Liver (tissue), 9 donors: ENCODE measurements around the gene C15orf39. TPM values are rescaled to one million over a fixed set of nuclear protein-coding genes. Genes with fewer than 3 reads are reported as not detected.

Source experiments
- DNase-seq: peaks from one replicate; pipeline ENCODE4 v3.0.0-alpha.2; 2017; ENCODE audit warnings: low spot score
- H3K27ac ChIP-seq, 2 donors: one replicate each; pipeline ENCODE4 v1.7.0; 2013; ENCODE audit warnings: inconsistent platforms in 2 of 2, low read length in 2 of 2, control low read depth in 1 of 2, low read depth in 1 of 2, mild to moderate bottlenecking in 1 of 2
- H3K27me3 ChIP-seq, 4 donors: one replicate each; pipeline versions ENCODE4 v1.6.1 to v1.7.0; 2013; ENCODE audit warnings: low read length in 3 of 4, inconsistent platforms in 1 of 4, mild to moderate bottlenecking in 1 of 4, moderate library complexity in 1 of 4; ENCODE audit not compliant: control insufficient read depth in 4 of 4, insufficient read depth in 4 of 4
- H3K36me3 ChIP-seq, 4 donors: one replicate each; pipeline versions ENCODE4 v1.6.1 to v1.7.0; 2013; ENCODE audit warnings: low read length in 3 of 4, mild to moderate bottlenecking in 3 of 4, low read depth in 1 of 4, moderate library complexity in 1 of 4; ENCODE audit not compliant: control insufficient read depth in 4 of 4, insufficient read depth in 3 of 4
- H3K4me1 ChIP-seq, 4 donors: one replicate each; pipeline versions ENCODE4 v1.6.1 to v1.7.0; 2013; ENCODE audit warnings: low read length in 3 of 4, mild to moderate bottlenecking in 3 of 4, moderate library complexity in 1 of 4; ENCODE audit not compliant: control insufficient read depth in 4 of 4, insufficient read depth in 4 of 4
- H3K4me3 ChIP-seq, 3 donors: one replicate each; pipeline versions ENCODE4 v1.6.1 to v1.7.0; 2013; ENCODE audit warnings: low read length in 3 of 3, control low read depth in 1 of 3, low read depth in 1 of 3, mild to moderate bottlenecking in 1 of 3
- H3K9ac ChIP-seq, 2 donors: one replicate each; pipeline ENCODE4 v1.7.0; 2013; ENCODE audit warnings: low read length in 2 of 2, mild to moderate bottlenecking in 2 of 2, moderate library complexity in 2 of 2, control low read depth in 1 of 2, low read depth in 1 of 2
- H3K9me3 ChIP-seq, 4 donors: one replicate each; pipeline versions ENCODE4 v1.6.1 to v1.7.0; 2013; ENCODE audit warnings: low read length in 3 of 4; ENCODE audit not compliant: control insufficient read depth in 4 of 4
- EGR1 ChIP-seq, 2 donors: IDR thresholded peaks; 2 replicates each; pipeline ENCODE4 v1.6.1; 2016 to 2018; ENCODE audit warnings: antibody characterized with exemption in 2 of 2, low read depth in 2 of 2
- FOXA2 ChIP-seq: IDR thresholded peaks from 2 replicates; pipeline ENCODE4 v1.6.1; 2016; ENCODE audit warnings: antibody characterized with exemption
- GABPA ChIP-seq, 2 donors: IDR thresholded peaks in 1 of 2; conservative IDR thresholded peaks in 1 of 2; 2 replicates each; pipeline ENCODE4 v1.6.1; 2016; ENCODE audit warnings: antibody characterized with exemption in 2 of 2, mild to moderate bottlenecking in 1 of 2, moderate library complexity in 1 of 2
- HNF4A ChIP-seq, 2 donors: conservative IDR thresholded peaks; 2 replicates each; pipeline ENCODE4 v1.6.1; 2016; ENCODE audit warnings: antibody characterized with exemption in 2 of 2, mild to moderate bottlenecking in 2 of 2
- HNF4G ChIP-seq: IDR thresholded peaks from 2 replicates; pipeline ENCODE4 v1.6.1; 2016; ENCODE audit warnings: antibody characterized with exemption
- JUND ChIP-seq, 2 donors: IDR thresholded peaks; 2 replicates each; pipeline ENCODE4 v1.6.1; 2016; ENCODE audit warnings: antibody characterized with exemption in 2 of 2
- NR2F2 ChIP-seq: IDR thresholded peaks from 2 replicates; pipeline ENCODE4 v1.6.1; 2016; ENCODE audit warnings: antibody characterized with exemption
- RAD21 ChIP-seq, 2 donors: IDR thresholded peaks; 2 replicates each; pipeline ENCODE4 v1.6.1; 2016; ENCODE audit warnings: antibody characterized with exemption in 2 of 2, mild to moderate bottlenecking in 2 of 2
- RXRA ChIP-seq, 2 donors: IDR thresholded peaks; 2 replicates each; pipeline ENCODE4 v1.6.1; 2017 to 2018; ENCODE audit warnings: antibody characterized with exemption in 2 of 2, mild to moderate bottlenecking in 1 of 2
- SP1 ChIP-seq: IDR thresholded peaks from 2 replicates; pipeline ENCODE4 v1.6.1; 2018; ENCODE audit warnings: antibody characterized with exemption, mild to moderate bottlenecking
- TAF1 ChIP-seq: conservative IDR thresholded peaks from 2 replicates; pipeline ENCODE4 v1.6.1; 2016; ENCODE audit warnings: antibody characterized with exemption, mild to moderate bottlenecking
- YY1 ChIP-seq: IDR thresholded peaks from 2 replicates; pipeline ENCODE4 v1.6.1; 2016; ENCODE audit warnings: antibody characterized with exemption, mild to moderate bottlenecking
- ZBTB33 ChIP-seq: IDR thresholded peaks from 2 replicates; pipeline ENCODE4 v1.6.1; 2016; ENCODE audit warnings: antibody characterized with exemption
- WGBS: extraction: QIAGEN DNeasy Blood & Tissue Kit; methylation state at CpG from one replicate; pipeline ENCODE4 v1.1.7; 2013; 5-methylcytosine and 5-hydroxymethylcytosine counted together
- polyA plus RNA-seq, 2 donors: library from polyadenylated mRNA; stranded (reverse) in 1 of 2; unstranded in 1 of 2; fragments of 200-250 nt in 1 of 2; fragments of >200 nt in 1 of 2; fragmentation: Nextera tagmentation in 1 of 2; extraction: Ambion mirVana in 1 of 2; gene quantifications; one replicate each; pipeline versions ENCODE4 v1.2.1 to v1.2.3, GENCODE V29; 2013 to 2015
- total RNA-seq, 2 donors: library from RNA; depleted of rRNA; stranded (reverse); fragments of >200 nt; gene quantifications; one replicate each; pipeline ENCODE4 v1.2.3, GENCODE V29; 2014
- TF ChIP-seq, protein P1 (sequence below): IDR thresholded peaks from 2 replicates; pipeline ENCODE4 v1.6.1; 2016; ENCODE audit warnings: antibody characterized with exemption, mild to moderate bottlenecking
- TF ChIP-seq, protein P2 (sequence below): IDR thresholded peaks from 2 replicates; pipeline ENCODE4 v1.6.1; 2016; ENCODE audit warnings: antibody characterized with exemption
- TF ChIP-seq, protein P3 (sequence below): fragments of 150-350 bp; IDR thresholded peaks from 2 replicates; pipeline ENCODE4 v1.5.1; 2017; ENCODE audit warnings: improper control_type of control experiment, low read depth, low read length; ENCODE audit not compliant: missing input control
- TF ChIP-seq, protein P4 (sequence below): IDR thresholded peaks from 2 replicates; pipeline ENCODE4 v1.6.1; 2016; ENCODE audit warnings: antibody characterized with exemption
- donor health status: healthy.
- donor health status: healthy.
- donor health status: healthy.
- donor health status: healthy.
- donor health status: healthy.

Gene C15orf39
- total and polyA plus RNA-seq, 4 donors, result 1.2 to 4.0 (median 3.0) TPM

- Histone ChIP-seq H3K4me3 (no peak overlapping the region), H3K9me3 (no peaks in the 10 kb centered on the region), H3K27me3 (no peaks in the 10 kb centered on the region), H3K36me3 (no peaks in the 10 kb centered on the region), H3K27ac (no peak overlapping the region), H3K9ac (no peak overlapping the region), H3K4me1 (no peaks in the 10 kb centered on the region)
- WGBS, result 90% methylated on average over 4 of the region's 4 CpGs
- no peak for TF ChIP-seq SP1
- no peak for TF ChIP-seq JUND (IDR thresholded peaks at IDR 0.05)
- no peak for TF ChIP-seq RAD21 (IDR thresholded peaks at IDR 0.05)
- TF ChIP-seq, protein P1, sequence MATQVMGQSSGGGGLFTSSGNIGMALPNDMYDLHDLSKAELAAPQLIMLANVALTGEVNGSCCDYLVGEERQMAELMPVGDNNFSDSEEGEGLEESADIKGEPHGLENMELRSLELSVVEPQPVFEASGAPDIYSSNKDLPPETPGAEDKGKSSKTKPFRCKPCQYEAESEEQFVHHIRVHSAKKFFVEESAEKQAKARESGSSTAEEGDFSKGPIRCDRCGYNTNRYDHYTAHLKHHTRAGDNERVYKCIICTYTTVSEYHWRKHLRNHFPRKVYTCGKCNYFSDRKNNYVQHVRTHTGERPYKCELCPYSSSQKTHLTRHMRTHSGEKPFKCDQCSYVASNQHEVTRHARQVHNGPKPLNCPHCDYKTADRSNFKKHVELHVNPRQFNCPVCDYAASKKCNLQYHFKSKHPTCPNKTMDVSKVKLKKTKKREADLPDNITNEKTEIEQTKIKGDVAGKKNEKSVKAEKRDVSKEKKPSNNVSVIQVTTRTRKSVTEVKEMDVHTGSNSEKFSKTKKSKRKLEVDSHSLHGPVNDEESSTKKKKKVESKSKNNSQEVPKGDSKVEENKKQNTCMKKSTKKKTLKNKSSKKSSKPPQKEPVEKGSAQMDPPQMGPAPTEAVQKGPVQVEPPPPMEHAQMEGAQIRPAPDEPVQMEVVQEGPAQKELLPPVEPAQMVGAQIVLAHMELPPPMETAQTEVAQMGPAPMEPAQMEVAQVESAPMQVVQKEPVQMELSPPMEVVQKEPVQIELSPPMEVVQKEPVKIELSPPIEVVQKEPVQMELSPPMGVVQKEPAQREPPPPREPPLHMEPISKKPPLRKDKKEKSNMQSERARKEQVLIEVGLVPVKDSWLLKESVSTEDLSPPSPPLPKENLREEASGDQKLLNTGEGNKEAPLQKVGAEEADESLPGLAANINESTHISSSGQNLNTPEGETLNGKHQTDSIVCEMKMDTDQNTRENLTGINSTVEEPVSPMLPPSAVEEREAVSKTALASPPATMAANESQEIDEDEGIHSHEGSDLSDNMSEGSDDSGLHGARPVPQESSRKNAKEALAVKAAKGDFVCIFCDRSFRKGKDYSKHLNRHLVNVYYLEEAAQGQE, result no peak
- no peak for TF ChIP-seq TAF1
- TF ChIP-seq, protein P2, sequence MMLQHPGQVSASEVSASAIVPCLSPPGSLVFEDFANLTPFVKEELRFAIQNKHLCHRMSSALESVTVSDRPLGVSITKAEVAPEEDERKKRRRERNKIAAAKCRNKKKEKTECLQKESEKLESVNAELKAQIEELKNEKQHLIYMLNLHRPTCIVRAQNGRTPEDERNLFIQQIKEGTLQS, result no peak
- no peak for TF ChIP-seq GABPA (IDR thresholded peaks at IDR 0.05 in 1 of 2, conservative IDR thresholded peaks at IDR 0.05 in 1 of 2)
- no peak for TF ChIP-seq FOXA2
- no peak for TF ChIP-seq RXRA (IDR thresholded peaks at IDR 0.05)
- TF ChIP-seq EGR1 (IDR thresholded peaks at IDR 0.05; ENCODE audit: low read depth in 2 of 2), result no peak
- TF ChIP-seq HNF4A (conservative IDR thresholded peaks at IDR 0.05), result no peak
- TF ChIP-seq, protein P3, sequence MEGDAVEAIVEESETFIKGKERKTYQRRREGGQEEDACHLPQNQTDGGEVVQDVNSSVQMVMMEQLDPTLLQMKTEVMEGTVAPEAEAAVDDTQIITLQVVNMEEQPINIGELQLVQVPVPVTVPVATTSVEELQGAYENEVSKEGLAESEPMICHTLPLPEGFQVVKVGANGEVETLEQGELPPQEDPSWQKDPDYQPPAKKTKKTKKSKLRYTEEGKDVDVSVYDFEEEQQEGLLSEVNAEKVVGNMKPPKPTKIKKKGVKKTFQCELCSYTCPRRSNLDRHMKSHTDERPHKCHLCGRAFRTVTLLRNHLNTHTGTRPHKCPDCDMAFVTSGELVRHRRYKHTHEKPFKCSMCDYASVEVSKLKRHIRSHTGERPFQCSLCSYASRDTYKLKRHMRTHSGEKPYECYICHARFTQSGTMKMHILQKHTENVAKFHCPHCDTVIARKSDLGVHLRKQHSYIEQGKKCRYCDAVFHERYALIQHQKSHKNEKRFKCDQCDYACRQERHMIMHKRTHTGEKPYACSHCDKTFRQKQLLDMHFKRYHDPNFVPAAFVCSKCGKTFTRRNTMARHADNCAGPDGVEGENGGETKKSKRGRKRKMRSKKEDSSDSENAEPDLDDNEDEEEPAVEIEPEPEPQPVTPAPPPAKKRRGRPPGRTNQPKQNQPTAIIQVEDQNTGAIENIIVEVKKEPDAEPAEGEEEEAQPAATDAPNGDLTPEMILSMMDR, result no peak
- no peak for TF ChIP-seq YY1
- no peak for TF ChIP-seq HNF4G
- no peak for TF ChIP-seq NR2F2
- no peak for TF ChIP-seq ZBTB33
- DNase-seq, result no peak
Observed at GRCh38 chr15:75186044-75186443, 15.6 kb upstream of the C15orf39 start.

- Histone ChIP-seq H3K4me1 (no peaks in the 10 kb centered on the region), H3K27me3 (no peaks in the 10 kb centered on the region), H3K4me3 (no peak overlapping the region), H3K9ac (no peak overlapping the region), H3K36me3 (no peaks in the 10 kb centered on the region), H3K9me3 (no peaks in the 10 kb centered on the region), H3K27ac (no peak overlapping the region)
- DNase-seq, result no peak
- 94% methylated on average over 6 of the region's 6 CpGs for WGBS
- TF ChIP-seq, protein P3, result no peak
- TF ChIP-seq, protein P1, result no peak
- TF ChIP-seq, protein P4, sequence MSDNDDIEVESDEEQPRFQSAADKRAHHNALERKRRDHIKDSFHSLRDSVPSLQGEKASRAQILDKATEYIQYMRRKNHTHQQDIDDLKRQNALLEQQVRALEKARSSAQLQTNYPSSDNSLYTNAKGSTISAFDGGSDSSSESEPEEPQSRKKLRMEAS, result no peak
- TF ChIP-seq JUND (IDR thresholded peaks at IDR 0.05) (no peak), ZBTB33 (no peak)
Observed at GRCh38 chr15:75188499-75188898, 13.2 kb upstream of the C15orf39 start.
